H9 (cell line): ENCODE measurements around the gene ATF3. TPM values are rescaled to one million over a fixed set of nuclear protein-coding genes. Genes with fewer than 3 reads are reported as not detected.

Source experiments
- DNase-seq: peaks from one replicate; pipeline ENCODE4 v3.0.0-alpha.2; 2017
- H2AFZ ChIP-seq: one replicate; pipeline ENCODE4 v1.6.1; 2013; ENCODE audit warnings: mild to moderate bottlenecking, low read length, control low read depth, moderate library complexity
- H2AK5ac ChIP-seq: 2 replicates; pipeline ENCODE4 v1.6.1; 2013; ENCODE audit warnings: low read length, control low read depth, mixed read lengths; ENCODE audit not compliant: insufficient read length
- H2BK120ac ChIP-seq: one replicate; pipeline ENCODE4 v1.6.1; 2013; ENCODE audit warnings: low read depth, mild to moderate bottlenecking, low read length, control low read depth, inconsistent platforms; ENCODE audit not compliant: poor library complexity, severe bottlenecking
- H2BK12ac ChIP-seq: 2 replicates; pipeline ENCODE4 v1.6.1; 2013; ENCODE audit warnings: low read length, control low read depth, mixed read lengths, low read depth; ENCODE audit not compliant: insufficient read length
- H2BK15ac ChIP-seq: 2 replicates; pipeline ENCODE4 v1.6.1; 2013; ENCODE audit warnings: low read depth, low read length, control low read depth
- H2BK20ac ChIP-seq: one replicate; pipeline ENCODE4 v1.6.1; 2013; ENCODE audit warnings: low read depth, mild to moderate bottlenecking, low read length, control low read depth, inconsistent platforms; ENCODE audit not compliant: poor library complexity, severe bottlenecking
- H2BK5ac ChIP-seq: 2 replicates; pipeline ENCODE4 v1.6.1; 2013; ENCODE audit warnings: low read length, control low read depth, mixed read lengths; ENCODE audit not compliant: insufficient read length
- H3K14ac ChIP-seq: 2 replicates; pipeline ENCODE4 v1.6.1; 2013; ENCODE audit warnings: low read length, control low read depth; ENCODE audit not compliant: insufficient read depth
- H3K18ac ChIP-seq: 2 replicates; pipeline ENCODE4 v1.6.1; 2013; ENCODE audit warnings: low read depth, mild to moderate bottlenecking, mixed read lengths, low read length, control low read depth; ENCODE audit not compliant: insufficient read length
- H3K23ac ChIP-seq: 2 replicates; pipeline ENCODE4 v1.6.1; 2013; ENCODE audit warnings: low read length, control low read depth, mixed read lengths, low read depth; ENCODE audit not compliant: insufficient read length
- H3K23me2 ChIP-seq: 2 replicates; pipeline ENCODE4 v1.6.1; 2013; ENCODE audit warnings: low read depth, mild to moderate bottlenecking, mixed read lengths, low read length, control low read depth; ENCODE audit not compliant: insufficient read length, poor library complexity, severe bottlenecking
- H3K27ac ChIP-seq: 2 replicates; pipeline ENCODE4 v1.5.1; 2013; ENCODE audit warnings: low read length, control low read depth, mixed read lengths, low read depth; ENCODE audit not compliant: insufficient read length
- H3K27me3 ChIP-seq: 2 replicates; pipeline ENCODE4 v1.6.1; 2013; ENCODE audit warnings: low read length, control low read depth, inconsistent platforms; ENCODE audit not compliant: insufficient read depth
- H3K4ac ChIP-seq: 2 replicates; pipeline ENCODE4 v1.6.1; 2013; ENCODE audit warnings: low read depth, mild to moderate bottlenecking, control low read depth, inconsistent platforms, low read length, moderate library complexity
- H3K4me1 ChIP-seq: 2 replicates; pipeline ENCODE4 v1.6.1; 2013; ENCODE audit warnings: low read length, control low read depth, inconsistent platforms; ENCODE audit not compliant: insufficient read depth
- H3K4me2 ChIP-seq: 2 replicates; pipeline ENCODE4 v1.6.1; 2013; ENCODE audit warnings: low read length, control low read depth, mixed read lengths; ENCODE audit not compliant: insufficient read length, insufficient read depth
- H3K56ac ChIP-seq: 2 replicates; pipeline ENCODE4 v1.6.1; 2013; ENCODE audit warnings: low read depth, mild to moderate bottlenecking, mixed read lengths, low read length, control low read depth; ENCODE audit not compliant: insufficient read length
- H3K79me1 ChIP-seq: 2 replicates; pipeline ENCODE4 v1.6.1; 2013; ENCODE audit warnings: low read depth, mild to moderate bottlenecking, moderate library complexity, low read length, control low read depth, inconsistent platforms; ENCODE audit not compliant: insufficient read depth, poor library complexity, severe bottlenecking
- H3K79me2 ChIP-seq: 2 replicates; pipeline ENCODE4 v1.6.1; 2013; ENCODE audit warnings: low read length, control low read depth, inconsistent platforms; ENCODE audit not compliant: insufficient read depth
- H3K9ac ChIP-seq: 2 replicates; pipeline ENCODE4 v1.6.1; 2013; ENCODE audit warnings: low read length, control low read depth, mixed read lengths; ENCODE audit not compliant: insufficient read length; ENCODE audit errors: extremely low read depth
- H3K9me3 ChIP-seq: one replicate; pipeline ENCODE4 v1.6.1; 2013; ENCODE audit warnings: low read depth, low read length, inconsistent platforms; ENCODE audit not compliant: control insufficient read depth
- H3T11ph ChIP-seq: one replicate; pipeline ENCODE4 v1.6.1; 2013; ENCODE audit warnings: mild to moderate bottlenecking, low read length, control low read depth, inconsistent platforms
- H4K20me1 ChIP-seq: one replicate; pipeline ENCODE4 v1.6.1; 2013; ENCODE audit not compliant: control insufficient read depth, insufficient read length, insufficient read depth
- H4K5ac ChIP-seq: 2 replicates; pipeline ENCODE4 v1.6.1; 2013; ENCODE audit warnings: low read depth, mild to moderate bottlenecking, mixed read lengths, low read length, control low read depth; ENCODE audit not compliant: insufficient read length
- H4K8ac ChIP-seq: replicated peaks from 2 replicates; pipeline ENCODE4 v1.6.1; 2013; ENCODE audit warnings: low read length, control low read depth, mixed read lengths, low read depth; ENCODE audit not compliant: insufficient read length
- H4K91ac ChIP-seq: 2 replicates; pipeline ENCODE4 v1.6.1; 2013; ENCODE audit warnings: low read depth, mild to moderate bottlenecking, moderate library complexity, mixed read lengths, low read length, control low read depth; ENCODE audit not compliant: insufficient read length
- H3K27ac Mint-ChIP-seq, 3 experiments: 2 replicates in 2 of 3; 3 replicates in 1 of 3; pipeline ENCODE4 v1.8.0; 2020 to 2021; ENCODE audit warnings: mixed read lengths in 3 of 3, mild to moderate bottlenecking in 1 of 3, moderate library complexity in 1 of 3
- H3K27me3 Mint-ChIP-seq: 2 replicates; pipeline ENCODE4 v1.8.0; 2021; ENCODE audit warnings: low read depth, mild to moderate bottlenecking, moderate library complexity, mixed read lengths
- H3K36me3 Mint-ChIP-seq, 3 experiments: 2 replicates in 2 of 3; 3 replicates in 1 of 3; pipeline ENCODE4 v1.8.0; 2020 to 2021; ENCODE audit warnings: low read depth in 3 of 3, mixed read lengths in 3 of 3; ENCODE audit not compliant: insufficient read depth in 1 of 3
- H3K4me1 Mint-ChIP-seq, 2 experiments: 2 replicates each; pipeline ENCODE4 v1.8.0; 2020; ENCODE audit warnings: mixed read lengths in 2 of 2
- H3K4me3 Mint-ChIP-seq, 2 experiments: 2 replicates in 1 of 2; 3 replicates in 1 of 2; pipeline ENCODE4 v1.8.0; 2020 to 2021; ENCODE audit warnings: mild to moderate bottlenecking in 2 of 2, mixed read lengths in 2 of 2, moderate library complexity in 1 of 2
- H3K9me3 Mint-ChIP-seq, 2 experiments: 2 replicates in 1 of 2; 3 replicates in 1 of 2; pipeline ENCODE4 v1.8.0; 2020; ENCODE audit warnings: mild to moderate bottlenecking in 2 of 2, mixed read lengths in 2 of 2, moderate library complexity in 1 of 2
- WGBS: extraction: QIAGEN DNeasy Blood & Tissue Kit; methylation state at CpG from one replicate; pipeline ENCODE4 v1.1.7; 2013; ENCODE audit warnings: missing lambda C conversion rate, low lambda C conversion rate, mixed read lengths; ENCODE audit not compliant: insufficient read length; ENCODE audit errors: extremely low coverage; 5-methylcytosine and 5-hydroxymethylcytosine counted together
- long read RNA-seq: library from polyadenylated mRNA; unstranded; transcript quantifications from one replicate; pipeline ENCODE4 v2.0.0, GENCODE V29; 2020
- total RNA-seq: library from RNA; stranded (reverse); gene quantifications from 2 replicates; pipeline ENCODE4 v1.2.1, GENCODE V29; 2021
- TF ChIP-seq, protein P1 (sequence below): fragments of 200-600 bp; sonication (generic); conservative IDR thresholded peaks from 3 replicates; pipeline ENCODE4 v1.8.0; 2021; ENCODE audit warnings: antibody characterized with exemption, mild to moderate bottlenecking

ATF3 gene, protein sequence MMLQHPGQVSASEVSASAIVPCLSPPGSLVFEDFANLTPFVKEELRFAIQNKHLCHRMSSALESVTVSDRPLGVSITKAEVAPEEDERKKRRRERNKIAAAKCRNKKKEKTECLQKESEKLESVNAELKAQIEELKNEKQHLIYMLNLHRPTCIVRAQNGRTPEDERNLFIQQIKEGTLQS
- 11.3 and 14.7 TPM in 2 replicates for total RNA-seq
- long read RNA-seq, transcript ATF3-202 (4 exons, 2,033 nt) = major isoform, 20 of 24 reads
- long read RNA-seq, partial matches to known transcripts = 0 of 24 reads
- long read RNA-seq, other reads (novel, unspliced or antisense) = 2 of 24 reads

DNA sequence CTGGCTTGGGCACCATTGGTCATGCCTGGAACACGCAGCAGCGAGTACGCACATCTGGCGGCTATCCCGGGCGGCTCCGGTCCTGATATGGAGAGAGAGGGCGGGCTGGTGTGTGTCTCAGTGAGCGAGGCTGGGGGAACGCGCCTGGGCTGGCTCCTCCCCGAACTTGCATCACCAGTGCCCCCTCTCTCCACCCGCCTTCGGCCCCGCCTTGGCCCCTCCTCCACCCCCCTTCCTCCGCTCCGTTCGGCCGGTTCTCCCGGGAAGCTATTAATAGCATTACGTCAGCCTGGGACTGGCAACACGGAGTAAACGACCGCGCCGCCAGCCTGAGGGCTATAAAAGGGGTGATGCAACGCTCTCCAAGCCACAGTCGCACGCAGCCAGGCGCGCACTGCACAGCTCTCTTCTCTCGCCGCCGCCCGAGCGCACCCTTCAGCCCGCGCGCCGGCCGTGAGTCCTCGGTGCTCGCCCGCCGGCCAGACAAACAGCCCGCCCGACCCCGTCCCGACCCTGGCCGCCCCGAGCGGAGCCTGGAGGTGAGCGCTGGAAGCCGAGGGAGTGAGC lies at the start of gene ATF3:
Gene ATF3, plus strand, starts transcription at position 370 of the 567 bp plus-strand sequence. CDS start 6,261 bp downstream, outside the sequence.
- DNase-seq = peak; percentile 99
- H3K79me2 ChIP-seq = peaks cover 11% of the 10 kb centered on the region; the same call in 1 of the 2 replicates
- no peaks in the 10 kb centered on the region for H4K20me1 ChIP-seq
- peak within 1 kb of the TSS; percentile 78 to 84 for H3K4me3 Mint-ChIP-seq
- H3K27me3 ChIP-seq = peaks cover 34% of the 10 kb centered on the region
- peak within 1 kb of the TSS; percentile 97 for H3K14ac ChIP-seq
- no peaks in the 10 kb centered on the region for H3K79me1 ChIP-seq
- peak within 1 kb of the TSS; percentile 80 to 93 (median 85); a peak in 5 of 7 replicates for H3K27ac Mint-ChIP-seq
- TF ChIP-seq, protein P1, sequence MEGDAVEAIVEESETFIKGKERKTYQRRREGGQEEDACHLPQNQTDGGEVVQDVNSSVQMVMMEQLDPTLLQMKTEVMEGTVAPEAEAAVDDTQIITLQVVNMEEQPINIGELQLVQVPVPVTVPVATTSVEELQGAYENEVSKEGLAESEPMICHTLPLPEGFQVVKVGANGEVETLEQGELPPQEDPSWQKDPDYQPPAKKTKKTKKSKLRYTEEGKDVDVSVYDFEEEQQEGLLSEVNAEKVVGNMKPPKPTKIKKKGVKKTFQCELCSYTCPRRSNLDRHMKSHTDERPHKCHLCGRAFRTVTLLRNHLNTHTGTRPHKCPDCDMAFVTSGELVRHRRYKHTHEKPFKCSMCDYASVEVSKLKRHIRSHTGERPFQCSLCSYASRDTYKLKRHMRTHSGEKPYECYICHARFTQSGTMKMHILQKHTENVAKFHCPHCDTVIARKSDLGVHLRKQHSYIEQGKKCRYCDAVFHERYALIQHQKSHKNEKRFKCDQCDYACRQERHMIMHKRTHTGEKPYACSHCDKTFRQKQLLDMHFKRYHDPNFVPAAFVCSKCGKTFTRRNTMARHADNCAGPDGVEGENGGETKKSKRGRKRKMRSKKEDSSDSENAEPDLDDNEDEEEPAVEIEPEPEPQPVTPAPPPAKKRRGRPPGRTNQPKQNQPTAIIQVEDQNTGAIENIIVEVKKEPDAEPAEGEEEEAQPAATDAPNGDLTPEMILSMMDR = no peak
- peak within 1 kb of the TSS; percentile 97 for H3K18ac ChIP-seq
- peaks cover 18% of the 10 kb centered on the region for H3K4me1 ChIP-seq
- H3K9me3 Mint-ChIP-seq = no peaks in the 10 kb centered on the region; a peak in 1 of 5 replicates
- H2BK15ac ChIP-seq = no peak within 1 kb of the TSS; the same call in 1 of the 2 replicates
- H3K4me1 Mint-ChIP-seq = peaks cover 63 to 68% of the 10 kb centered on the region in 2 experiments
- no peak within 1 kb of the TSS for H4K91ac ChIP-seq
- no peak within 1 kb of the TSS for H4K5ac ChIP-seq
- no peaks in the 10 kb centered on the region for H3K9me3 ChIP-seq
- peak within 1 kb of the TSS; percentile 53 for H2BK12ac ChIP-seq
- H3K4ac ChIP-seq = no peak within 1 kb of the TSS; the same call in 1 of the 2 replicates
- peak within 1 kb of the TSS; percentile 93 for H3K4me2 ChIP-seq
- H2BK20ac ChIP-seq = no peak within 1 kb of the TSS
- H2BK5ac ChIP-seq = no peak within 1 kb of the TSS
- WGBS = no CpG with 5 or more reads among the region's 54 CpGs
- H3K9ac ChIP-seq = peak within 1 kb of the TSS; percentile 84
- H3K23ac ChIP-seq = no peak within 1 kb of the TSS
- no peak within 1 kb of the TSS for H3T11ph ChIP-seq
- H2AK5ac ChIP-seq = no peak within 1 kb of the TSS
- no peak within 1 kb of the TSS for H2AFZ ChIP-seq
- H3K27ac ChIP-seq = peak within 1 kb of the TSS; percentile 15
- H3K23me2 ChIP-seq = peaks cover 24% of the 10 kb centered on the region
- peaks cover 63% of the 10 kb centered on the region for H3K27me3 Mint-ChIP-seq
- peaks cover 0 to 8% (median 4%) of the 10 kb centered on the region in 3 experiments; a peak in 3 of 7 replicates for H3K36me3 Mint-ChIP-seq
- peak within 1 kb of the TSS; percentile 75 for H2BK120ac ChIP-seq
- no peak within 1 kb of the TSS for H4K8ac ChIP-seq
- no peak within 1 kb of the TSS for H3K56ac ChIP-seq
